Mammary epithelial cell (primary cell): ENCODE results near the gene SYNJ1.

Source experiments
- CTCF ChIP-seq, 2 donors: IDR thresholded peaks in 1 of 2; conservative IDR thresholded peaks in 1 of 2; 2 replicates each; pipeline ENCODE4 v1.5.1; 2011 to 2012; ENCODE audit warnings: inconsistent platforms in 2 of 2, low read length in 2 of 2, mild to moderate bottlenecking in 2 of 2, control low read depth in 1 of 2, low read depth in 1 of 2; ENCODE audit not compliant: insufficient read depth in 1 of 2; ENCODE audit errors: extremely low read depth in 1 of 2
- EZH2 ChIP-seq: IDR thresholded peaks from 2 replicates; pipeline ENCODE4 v1.6.1; 2012; ENCODE audit warnings: low read length, inconsistent platforms, borderline replicate concordance

DNA sequence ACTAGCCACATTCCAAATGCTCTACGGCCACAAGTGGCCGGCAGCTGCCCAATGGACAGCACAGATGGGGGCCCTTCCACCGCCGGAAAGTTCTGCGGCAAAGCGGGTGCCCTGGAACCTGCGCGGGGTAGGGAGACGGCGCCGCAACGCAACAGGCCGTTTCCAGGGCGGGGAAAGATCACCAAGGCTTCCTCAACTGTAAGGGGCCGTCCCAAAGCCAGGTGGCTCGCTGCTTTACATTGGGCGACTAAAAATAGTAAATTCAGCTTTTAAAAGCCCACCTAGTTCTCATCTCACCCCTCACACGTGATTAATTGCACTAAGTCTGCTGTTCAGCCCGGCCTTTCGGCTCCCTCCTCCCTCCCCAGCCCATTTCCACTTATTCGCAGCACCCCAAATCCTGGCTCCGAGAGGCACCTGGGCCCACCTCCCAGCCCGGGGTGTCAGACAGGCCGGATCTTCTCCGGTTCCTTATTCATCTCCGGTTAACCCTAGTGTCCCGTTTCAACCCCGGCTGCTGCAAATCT, 116.3 kb downstream of the SYNJ1 start:
- TF ChIP-seq CTCF (conservative IDR thresholded peaks at IDR 0.05 in 1 of 2, IDR thresholded peaks at IDR 0.05 in 1 of 2; ENCODE audit: extremely low read depth in 1 of 2, insufficient read depth in 1 of 2, low read depth in 1 of 2, low read length in 2 of 2) = no peak
- TF ChIP-seq EZH2 = no peak
